Fibroblast of gingiva (primary cell): ENCODE measurements around the gene RRP1B.
"Not testable (repeated sequence)": the region's sequence is repeated elsewhere in the genome, so short reads cannot be mapped to it uniquely, and the experiment has no call there.

Experiments
- DNase-seq: peaks from one replicate; pipeline ENCODE4 v3.0.0-alpha.2; 2011; ENCODE audit warnings: low read depth

Gene RRP1B

DNA sequence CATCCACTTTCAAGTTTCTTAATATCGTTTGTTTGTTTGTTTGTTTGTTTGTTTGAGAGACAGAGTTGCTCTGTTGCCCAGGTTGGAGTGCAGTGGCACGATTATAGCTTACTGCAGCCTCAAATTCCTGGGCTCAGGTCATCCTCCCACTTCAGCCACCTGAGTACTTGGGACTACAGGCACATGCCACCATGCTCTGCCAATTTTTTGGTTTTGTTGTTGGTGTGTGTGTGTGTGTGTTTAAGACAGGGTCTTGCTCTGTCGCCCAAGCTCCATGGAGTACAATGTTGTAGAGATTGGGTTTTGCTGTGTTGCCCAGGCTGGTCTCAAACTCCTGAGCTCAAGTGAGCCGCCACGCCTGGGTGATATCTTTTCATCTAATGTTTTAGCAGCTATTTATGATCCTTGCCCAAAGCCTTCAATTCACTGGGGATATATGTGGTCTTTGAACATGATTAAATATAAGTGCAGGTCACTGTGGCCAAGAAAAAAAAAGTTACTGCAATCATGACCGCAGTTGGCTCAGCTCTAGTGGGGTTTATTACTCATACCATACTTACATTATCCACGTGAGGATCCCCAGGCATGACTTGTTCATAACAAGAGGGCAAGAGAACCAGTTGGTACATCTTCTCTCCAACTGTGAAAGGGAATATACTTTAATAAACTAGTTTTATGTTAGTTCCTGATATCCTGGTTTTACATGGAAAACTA, 8.0 kb downstream of the RRP1B start:
- peak; percentile 63 for DNase-seq

GRCh38 chr21:43669828-43670605, 10.7 kb downstream of the RRP1B start:
- DNase-seq: no peak

DNA sequence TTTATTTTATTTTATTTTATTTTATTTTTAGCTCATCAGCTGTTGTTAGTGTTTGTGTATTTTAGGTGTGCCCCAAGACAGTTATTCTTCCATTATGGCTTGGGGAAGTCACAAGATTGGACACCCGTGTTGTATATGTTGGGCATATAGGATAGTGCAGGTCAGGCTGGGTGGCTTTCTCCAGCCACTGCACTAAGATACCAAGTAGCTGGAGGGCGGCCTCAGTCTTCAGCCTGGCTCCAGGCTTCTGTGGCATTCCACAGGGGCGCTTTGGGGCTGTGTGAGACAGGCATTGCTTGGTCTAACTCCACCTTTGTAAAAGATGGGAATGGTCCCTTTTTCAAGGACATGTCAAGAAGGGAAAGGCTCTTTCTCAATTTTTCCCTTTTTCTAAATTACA, 16.5 kb downstream of the RRP1B start:
- no peak for DNase-seq

DNA sequence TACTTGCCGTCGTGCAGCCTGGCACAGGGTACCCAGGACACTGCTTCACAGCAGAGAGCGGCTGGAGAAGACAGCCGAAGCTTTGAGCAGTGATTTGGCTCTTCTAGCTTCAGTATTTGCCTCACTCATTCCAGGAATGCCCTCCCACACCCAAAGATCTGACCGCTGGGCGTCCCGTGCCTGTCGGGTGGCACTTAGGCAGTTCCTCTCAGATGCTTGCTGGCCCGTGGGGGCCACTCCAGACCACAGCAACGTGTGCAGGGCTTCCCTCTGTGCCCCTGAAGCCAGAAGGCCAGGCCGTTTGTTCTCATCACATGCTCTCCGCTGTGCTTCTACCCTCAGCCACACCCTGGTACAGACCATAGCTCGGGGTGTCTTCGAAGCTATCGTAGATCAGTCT, 17.0 kb downstream of the RRP1B start:
- DNase-seq: no peak

- no peak for DNase-seq
Measured at GRCh38 chr21:43679951-43680350, 20.6 kb downstream of the RRP1B start.

- not testable (repeated sequence) for DNase-seq
Measured at GRCh38 chr21:43680421-43680820, 21.1 kb downstream of the RRP1B start.

GRCh38 chr21:43681650-43682049, 22.3 kb downstream of the RRP1B start:
- DNase-seq: no peak

DNA sequence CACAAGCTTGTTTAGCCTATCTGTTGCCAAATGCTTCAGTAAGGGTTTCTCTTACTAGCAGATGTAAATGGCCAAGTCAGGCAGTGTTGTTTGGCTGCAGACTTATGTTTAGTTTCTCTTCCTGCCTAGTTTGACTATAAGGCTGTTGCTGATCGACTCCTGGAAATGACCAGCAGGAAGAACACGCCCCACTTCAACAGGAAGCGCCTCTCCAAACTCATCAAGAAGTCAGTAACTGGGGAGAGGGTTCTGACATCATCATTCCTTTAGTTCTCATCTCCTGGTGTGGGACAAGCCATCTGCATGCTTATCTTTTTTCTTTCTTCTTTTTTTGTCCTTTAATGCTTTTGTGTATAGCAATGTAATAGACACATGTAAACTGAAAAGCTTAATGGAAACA, 25.1 kb downstream of the RRP1B start:
- DNase-seq: no peak

GRCh38 chr21:43686811-43687565, 27.6 kb downstream of the RRP1B start:
- no peak for DNase-seq

GRCh38 chr21:43687566-43688399, 28.4 kb downstream of the RRP1B start:
- no peak for DNase-seq

GRCh38 chr21:43688906-43689305, 29.5 kb downstream of the RRP1B start:
- no peak for DNase-seq

DNA sequence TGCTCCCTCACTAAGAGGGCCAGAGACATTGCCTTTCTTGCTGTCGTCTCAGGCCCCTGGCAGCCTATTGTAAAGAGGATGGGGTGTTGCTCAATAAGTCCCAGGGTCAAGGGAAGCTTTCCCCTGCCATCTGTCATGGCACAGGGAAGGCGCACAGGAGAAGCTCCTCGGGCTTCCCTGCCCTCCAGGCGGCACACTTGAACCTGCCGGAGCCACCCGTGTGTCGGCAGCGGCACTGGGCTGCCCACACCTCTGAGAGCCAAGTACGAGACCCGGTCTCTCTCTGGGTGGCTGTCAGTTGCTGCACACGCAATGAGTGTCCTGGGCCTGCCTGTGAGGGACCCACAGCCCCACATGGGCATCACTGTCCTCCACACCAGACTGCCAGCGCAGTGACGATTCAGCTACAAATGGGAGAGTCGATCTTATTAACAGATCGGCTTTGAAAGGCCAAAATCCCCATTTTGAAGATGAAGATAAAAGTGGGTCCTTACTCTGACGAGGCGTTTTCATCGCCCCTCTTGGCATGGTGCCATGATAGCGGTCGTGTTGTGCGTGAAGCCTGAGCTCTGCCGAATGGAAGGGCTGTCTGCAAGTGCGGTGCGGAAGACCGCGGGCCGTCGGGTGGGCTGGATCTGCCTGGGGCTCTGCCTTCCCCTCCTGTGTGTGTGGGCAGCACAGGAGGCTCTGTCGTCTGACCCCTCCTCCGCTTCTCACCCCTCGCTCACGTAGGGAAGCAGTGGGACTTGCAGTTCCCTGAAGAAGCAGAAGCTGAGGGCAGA, 30.4 kb downstream of the RRP1B start:
- DNase-seq: no peak

- DNase-seq: no peak
Measured at GRCh38 chr21:43690346-43690745, 31.0 kb downstream of the RRP1B start.

GRCh38 chr21:43691086-43691795, 31.9 kb downstream of the RRP1B start:
- DNase-seq: no peak

- DNase-seq: no peak
Measured at GRCh38 chr21:43691801-43692200, 32.4 kb downstream of the RRP1B start.

DNA sequence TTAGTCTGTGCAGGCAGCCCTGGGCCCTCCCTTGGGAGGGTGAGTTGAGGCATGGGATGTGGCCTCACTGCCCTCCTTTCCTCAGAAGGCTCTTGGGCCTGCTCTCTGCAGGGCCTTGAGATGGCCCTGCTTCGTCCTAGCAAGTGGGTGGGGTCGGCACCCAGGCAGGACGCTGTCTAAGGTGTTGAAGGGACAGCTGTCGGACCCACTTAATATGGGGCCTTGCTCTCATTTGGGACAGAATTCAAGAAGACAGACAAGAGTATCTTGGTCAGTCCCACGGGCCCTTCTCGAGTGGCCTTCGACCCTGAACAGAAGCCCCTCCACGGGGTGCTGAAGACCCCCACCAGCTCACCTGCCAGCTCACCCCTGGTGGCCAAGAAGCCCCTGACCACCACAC, 33.6 kb downstream of the RRP1B start:
- no peak for DNase-seq

DNA sequence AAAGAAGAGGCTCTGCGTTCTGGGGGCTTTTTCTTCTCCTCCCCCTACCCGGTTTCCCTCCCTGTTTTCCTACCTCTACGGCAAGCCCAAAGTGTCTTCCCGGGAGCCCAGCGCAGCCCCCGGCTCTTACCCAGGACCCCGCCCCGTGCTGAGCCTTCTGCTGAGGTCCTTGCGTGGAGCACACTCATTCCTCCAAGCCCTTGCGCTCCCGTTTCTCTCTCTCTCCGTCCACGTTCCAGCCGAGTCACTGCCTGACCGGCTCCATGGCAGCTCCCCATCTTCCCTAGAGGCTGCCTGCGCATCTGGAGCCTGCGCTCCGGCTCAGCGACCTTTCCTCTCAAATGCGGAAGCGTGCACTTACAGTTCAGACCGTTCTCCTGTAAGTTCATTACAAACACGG, 34.6 kb downstream of the RRP1B start:
- DNase-seq: no peak

GRCh38 chr21:43694437-43695079, 35.2 kb downstream of the RRP1B start:
- DNase-seq: no peak

DNA sequence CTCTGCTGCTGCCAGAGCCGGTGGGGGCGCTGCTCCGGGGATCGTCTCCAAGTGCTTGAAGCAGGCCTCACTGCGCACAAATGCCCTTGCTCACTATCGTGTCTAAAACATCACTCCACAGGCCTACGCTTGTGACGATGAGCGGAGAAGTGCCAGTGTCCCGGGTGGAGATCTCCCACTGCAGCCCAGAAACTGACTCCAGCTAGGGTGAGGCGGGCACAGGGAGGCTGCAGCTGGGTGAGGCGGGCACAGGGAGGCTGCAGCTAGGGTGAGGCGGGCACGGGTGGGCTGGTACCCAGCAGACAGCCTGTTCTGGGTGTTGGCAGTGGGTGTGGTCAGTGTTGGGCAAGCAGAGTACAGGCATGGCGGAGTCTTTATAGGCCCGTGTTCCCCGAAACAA, 36.9 kb downstream of the RRP1B start:
- no peak for DNase-seq
